PC-9 (cell line): Measurements from ENCODE around the gene C14orf132. TPM values are rescaled to one million over a fixed set of nuclear protein-coding genes. Genes with fewer than 3 reads are reported as not detected.

Source experiments
- BruUV-seq: library from RNA; stranded (reverse); fragments of 400-500 nt; replicated peaks from 2 replicates; lab custom pipeline; 2021; lab: Mats Ljungman, UMichigan
- CTCF ChIA-PET: fragments of 300-600 bp; sonication (Branson Sonifier 250); formaldehyde crosslinking; loops from one replicate; lab custom pipeline; 2022; ENCODE audit warnings: antibody characterized with exemption; lab: Charles Lee
- POLR2A ChIA-PET: fragments of 300-600 bp; sonication (Branson Sonifier 250); formaldehyde crosslinking; loops from one replicate; lab custom pipeline; 2022; ENCODE audit warnings: antibody characterized with exemption; ENCODE audit not compliant: unreplicated experiment; lab: Charles Lee
- DNase-seq, 2 experiments: peaks; one replicate each; pipeline versions ENCODE4 v3.0.0 to v3.0.0-alpha.2; 2015 to 2022; ENCODE audit warnings: mixed read lengths in 1 of 2
- H2AFZ ChIP-seq: fragments of 200-600 bp; sonication (generic); 2 replicates; pipeline ENCODE4 v1.8.1; 2017; ENCODE audit warnings: antibody characterized with exemption
- H3F3A ChIP-seq: fragments of 200-600 bp; sonication (generic); 2 replicates; pipeline ENCODE4 v1.8.1; 2017; ENCODE audit warnings: antibody characterized with exemption, mild to moderate bottlenecking, low read depth; ENCODE audit not compliant: insufficient read depth
- H3K27ac ChIP-seq: fragments of 200-600 bp; sonication (generic); 2 replicates; pipeline ENCODE4 v1.6.1; 2016; ENCODE audit warnings: mixed run types
- H3K27me3 ChIP-seq: fragments of 200-600 bp; sonication (generic); 2 replicates; pipeline ENCODE4 v1.6.1; 2016; ENCODE audit warnings: low read depth, mixed run types; ENCODE audit not compliant: insufficient read depth
- H3K36me3 ChIP-seq: fragments of 200-600 bp; sonication (generic); 2 replicates; pipeline ENCODE4 v1.6.1; 2016; ENCODE audit warnings: low read depth, mixed run types
- H3K4me1 ChIP-seq: fragments of 200-600 bp; sonication (generic); replicated peaks from 2 replicates; pipeline ENCODE4 v1.6.1; 2016; ENCODE audit warnings: mixed run types; ENCODE audit not compliant: insufficient read depth
- H3K4me2 ChIP-seq: fragments of 200-600 bp; sonication (generic); 2 replicates; pipeline ENCODE4 v1.6.1; 2017; ENCODE audit warnings: mixed run types
- H3K4me3 ChIP-seq: fragments of 200-600 bp; sonication (generic); 2 replicates; pipeline ENCODE4 v1.6.1; 2016; ENCODE audit warnings: mixed run types
- H3K79me2 ChIP-seq: fragments of 200-600 bp; sonication (generic); 2 replicates; pipeline ENCODE4 v1.6.1; 2017; ENCODE audit warnings: low read depth, mixed run types
- H3K9me2 ChIP-seq: fragments of 200-600 bp; sonication (generic); 2 replicates; pipeline ENCODE4 v1.8.1; 2017; ENCODE audit warnings: mild to moderate bottlenecking; ENCODE audit not compliant: insufficient read depth
- H3K9me3 ChIP-seq: fragments of 200-600 bp; sonication (generic); 2 replicates; pipeline ENCODE4 v1.8.1; 2016; ENCODE audit warnings: low read depth; ENCODE audit not compliant: insufficient read depth
- H4K20me1 ChIP-seq: fragments of 200-600 bp; sonication (generic); 2 replicates; pipeline ENCODE4 v1.8.1; 2017; ENCODE audit not compliant: insufficient read depth
- EZH2 ChIP-seq: fragments of 200-600 bp; sonication (generic); IDR thresholded peaks from 2 replicates; pipeline ENCODE4 v1.8.0; 2017; ENCODE audit warnings: antibody characterized with exemption, low read depth
- intact Hi-C: fragments of 100-400 bp; cut with micrococcal nuclease; formaldehyde crosslinking; loops from one replicate; pipeline ENCODE4 v1.10.0; 2022; ENCODE audit not compliant: unreplicated experiment
- total RNA-seq: library from RNA; stranded (reverse); gene quantifications from 2 replicates; pipeline ENCODE4 v1.2.3, GENCODE V29; 2021
- TF ChIP-seq, protein P1 (sequence below): fragments of 200-600 bp; sonication (generic); conservative IDR thresholded peaks from 2 replicates; pipeline ENCODE4 v1.6.1; 2017; ENCODE audit warnings: mixed run types, antibody characterized with exemption, mild to moderate bottlenecking, moderate library complexity

C14orf132 gene
- total RNA-seq, 1 experiment from 2014 or later, result not detected

DNA sequence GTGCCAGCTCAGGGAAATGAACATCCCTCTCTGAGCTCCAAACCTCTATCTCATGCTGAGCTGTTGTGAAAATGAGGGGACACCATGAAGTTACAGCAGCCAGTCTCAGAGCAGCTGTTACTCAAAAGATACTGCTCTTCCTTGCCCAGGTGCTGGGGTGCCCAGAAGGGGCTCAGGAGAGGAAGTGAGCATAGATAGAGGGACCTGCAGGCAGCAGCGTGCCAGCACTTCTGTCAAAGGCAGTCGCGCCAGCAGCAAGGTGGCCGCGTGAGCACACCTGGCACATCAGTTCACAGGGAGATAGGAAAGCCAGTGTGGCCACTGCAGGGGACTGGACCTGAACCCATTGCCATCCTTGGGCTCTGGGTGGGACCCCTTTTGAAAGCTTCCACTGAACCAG, 27.8 kb downstream of the C14orf132 start:
- Histone ChIP-seq H3K4me3 (no peak overlapping the region), H4K20me1 (no peaks in the 10 kb centered on the region)
- no TSS peak for BruUV-seq

DNA sequence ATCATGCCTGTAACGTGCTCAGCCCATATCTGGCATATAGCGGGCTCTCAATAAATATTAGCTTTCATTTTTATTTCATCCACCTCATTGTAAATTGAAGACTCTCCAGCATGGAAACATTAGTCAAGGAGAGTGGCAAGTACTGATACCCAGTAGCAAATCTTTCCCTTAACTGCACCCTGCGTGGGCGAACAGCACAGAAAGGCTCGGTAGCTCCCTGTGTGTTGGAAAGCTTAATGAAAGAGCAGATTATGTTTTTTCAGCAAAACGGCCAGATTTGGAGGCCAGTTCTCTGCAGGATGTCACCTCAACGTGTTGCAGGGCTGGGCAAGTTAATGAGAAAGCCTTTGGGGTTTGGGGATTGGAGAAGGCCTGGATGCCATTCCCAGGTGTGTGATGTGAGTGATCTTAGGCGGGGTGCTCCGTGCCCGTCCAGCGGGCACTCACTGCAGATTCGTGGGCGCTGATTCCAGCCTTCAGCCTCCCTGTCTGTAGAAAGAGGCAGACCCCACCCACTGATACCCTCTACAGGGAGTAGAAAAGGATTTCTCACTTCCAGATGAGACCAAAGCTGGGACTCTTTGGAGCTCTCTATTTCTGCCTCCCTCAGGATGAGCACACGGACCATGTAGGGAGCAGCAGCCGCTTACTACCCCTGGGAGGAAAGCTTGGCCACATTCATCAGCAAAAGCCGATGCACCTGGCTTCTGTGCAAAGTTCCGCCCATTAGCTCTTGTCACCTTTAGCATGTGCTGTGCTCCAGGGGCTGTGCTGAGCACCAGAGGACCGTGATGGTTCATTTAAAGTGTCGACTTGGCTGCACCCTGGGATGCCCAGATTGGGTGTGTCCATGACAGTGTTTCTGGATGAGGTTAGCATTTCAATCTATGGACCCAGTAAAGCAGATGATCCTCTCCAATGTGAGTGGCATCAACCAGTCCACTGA, 29.1 kb downstream of the C14orf132 start:
- Histone ChIP-seq H4K20me1 (no peaks in the 10 kb centered on the region), H3K9me3 (no peaks in the 10 kb centered on the region), H3K9me2 (no peaks in the 10 kb centered on the region), H2AFZ (no peak overlapping the region), H3K27ac (no peak overlapping the region), H3K79me2 (no peaks in the 10 kb centered on the region), H3K4me3 (no peak overlapping the region), H3K36me3 (no peaks in the 10 kb centered on the region), H3K4me1 (peaks cover 10% of the 10 kb centered on the region), H3K4me2 (no peak overlapping the region), H3F3A (no peaks in the 10 kb centered on the region), H3K27me3 (no peaks in the 10 kb centered on the region)
- BruUV-seq, result no TSS peak
- intact Hi-C loops, result no loop called here
- ChIA-PET POLR2A (no interaction called here), CTCF (no interaction called here)
- TF ChIP-seq, protein P1, sequence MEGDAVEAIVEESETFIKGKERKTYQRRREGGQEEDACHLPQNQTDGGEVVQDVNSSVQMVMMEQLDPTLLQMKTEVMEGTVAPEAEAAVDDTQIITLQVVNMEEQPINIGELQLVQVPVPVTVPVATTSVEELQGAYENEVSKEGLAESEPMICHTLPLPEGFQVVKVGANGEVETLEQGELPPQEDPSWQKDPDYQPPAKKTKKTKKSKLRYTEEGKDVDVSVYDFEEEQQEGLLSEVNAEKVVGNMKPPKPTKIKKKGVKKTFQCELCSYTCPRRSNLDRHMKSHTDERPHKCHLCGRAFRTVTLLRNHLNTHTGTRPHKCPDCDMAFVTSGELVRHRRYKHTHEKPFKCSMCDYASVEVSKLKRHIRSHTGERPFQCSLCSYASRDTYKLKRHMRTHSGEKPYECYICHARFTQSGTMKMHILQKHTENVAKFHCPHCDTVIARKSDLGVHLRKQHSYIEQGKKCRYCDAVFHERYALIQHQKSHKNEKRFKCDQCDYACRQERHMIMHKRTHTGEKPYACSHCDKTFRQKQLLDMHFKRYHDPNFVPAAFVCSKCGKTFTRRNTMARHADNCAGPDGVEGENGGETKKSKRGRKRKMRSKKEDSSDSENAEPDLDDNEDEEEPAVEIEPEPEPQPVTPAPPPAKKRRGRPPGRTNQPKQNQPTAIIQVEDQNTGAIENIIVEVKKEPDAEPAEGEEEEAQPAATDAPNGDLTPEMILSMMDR, result no peak
- TF ChIP-seq EZH2, result no peak
- DNase-seq, result no peak

More for the DNA sequence above, 27.8 kb downstream of the C14orf132 start:
- Histone ChIP-seq H3K36me3 (no peaks in the 10 kb centered on the region), H3K9me3 (no peaks in the 10 kb centered on the region), H3K4me2 (no peak overlapping the region), H2AFZ (no peak overlapping the region), H3K27ac (no peak overlapping the region), H3K79me2 (no peaks in the 10 kb centered on the region), H3F3A (no peaks in the 10 kb centered on the region), H3K27me3 (no peaks in the 10 kb centered on the region), H3K9me2 (no peaks in the 10 kb centered on the region), H3K4me1 (peaks cover 10% of the 10 kb centered on the region)
- ChIA-PET POLR2A (no interaction called here), CTCF (no interaction called here)
- TF ChIP-seq EZH2, result no peak
- TF ChIP-seq, protein P1, result no peak
- intact Hi-C loops, result no loop called here
- no peak for DNase-seq

DNA sequence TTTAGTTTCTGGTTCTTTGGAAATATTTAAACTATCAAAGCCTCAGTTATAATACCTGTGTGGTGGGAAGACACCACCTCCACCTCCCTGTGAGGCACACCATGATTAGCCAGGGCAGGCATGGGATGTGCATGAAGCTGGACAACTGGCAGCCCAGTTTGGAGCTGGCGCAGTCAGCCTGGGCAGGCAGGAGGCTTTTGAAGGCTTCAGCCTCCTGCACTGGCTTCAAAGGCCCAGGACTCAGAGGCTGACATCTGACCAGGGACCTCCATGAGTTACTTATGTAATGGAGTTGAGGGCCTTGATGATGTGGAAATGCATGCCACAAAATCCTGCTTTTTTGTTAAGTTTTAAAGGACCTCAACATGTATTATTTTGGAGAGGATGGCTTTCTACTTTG, 30.3 kb downstream of the C14orf132 start:
- ChIA-PET CTCF (no interaction called here), POLR2A (no interaction called here)
- H3K79me2 ChIP-seq, result no peaks in the 10 kb centered on the region
- no TSS peak for BruUV-seq
- H3K27me3 ChIP-seq, result no peaks in the 10 kb centered on the region
- TF ChIP-seq, protein P1, result no peak
- TF ChIP-seq EZH2, result no peak
- no peaks in the 10 kb centered on the region for H3K9me2 ChIP-seq
- H3K4me3 ChIP-seq, result no peak overlapping the region
- H3K27ac ChIP-seq, result no peak overlapping the region
- no peaks in the 10 kb centered on the region for H3K9me3 ChIP-seq
- intact Hi-C loops, result no loop called here
- peaks cover 10% of the 10 kb centered on the region for H3K4me1 ChIP-seq
- H3K4me2 ChIP-seq, result no peak overlapping the region
- H3F3A ChIP-seq, result no peaks in the 10 kb centered on the region
- DNase-seq, result no peak
- no peaks in the 10 kb centered on the region for H3K36me3 ChIP-seq
- no peaks in the 10 kb centered on the region for H4K20me1 ChIP-seq
- no peak overlapping the region for H2AFZ ChIP-seq
